Endothelial cell of umbilical vein (primary cell): ENCODE results near the gene TRDN. TPM values are rescaled to one million over a fixed set of nuclear protein-coding genes. Genes with fewer than 3 reads are reported as not detected.

Experiments used
- BruUV-seq: library from RNA; stranded (reverse); fragments of 400-500 nt; replicated peaks from 2 replicates; lab custom pipeline; 2021; lab: Mats Ljungman, UMichigan
- CTCF ChIA-PET: fragments of 300-600, 350-600 bp; sonication (Branson Sonifier 250); formaldehyde crosslinking; loops from one replicate; lab custom pipeline; 2021; ENCODE audit warnings: antibody characterized with exemption, inconsistent platforms; lab: Charles Lee
- POLR2A ChIA-PET: fragments of 300-600, 350-600 bp; sonication (Branson Sonifier 250); formaldehyde crosslinking; loops from one replicate; lab custom pipeline; 2021; ENCODE audit warnings: antibody characterized with exemption, inconsistent platforms; lab: Charles Lee
- DNase-seq: peaks from one replicate; pipeline ENCODE4 v3.0.0-alpha.2; 2011; ENCODE audit warnings: low read depth, low spot score
- FAIRE-seq: peaks from 2 replicates; lab custom pipeline; 2011; peaks lifted over from hg19 to GRCh38; lab: Jason Lieb, UNC
- H2AFZ ChIP-seq: 2 replicates; pipeline ENCODE4 v1.6.0; 2012; ENCODE audit warnings: low read depth, low read length, control low read depth, inconsistent platforms
- H3K27ac ChIP-seq: 2 replicates; pipeline ENCODE4 v1.5.1; 2011; ENCODE audit warnings: low read depth, mild to moderate bottlenecking, control low read depth, low read length, moderate library complexity; ENCODE audit not compliant: insufficient read depth
- H3K27me3 ChIP-seq, 2 experiments: 2 replicates each; pipeline versions ENCODE4 v1.6.0 to v1.6.1; 2011; ENCODE audit warnings: low read length in 2 of 2, mixed read lengths in 1 of 2; ENCODE audit not compliant: control insufficient read depth in 2 of 2, insufficient read depth in 2 of 2
- H3K36me3 ChIP-seq, 2 experiments: 2 replicates in 1 of 2; 3 replicates in 1 of 2; pipeline ENCODE4 v1.5.1; 2011; ENCODE audit warnings: low read length in 2 of 2, mild to moderate bottlenecking in 1 of 2, moderate library complexity in 1 of 2; ENCODE audit not compliant: control insufficient read depth in 2 of 2, insufficient read depth in 2 of 2; ENCODE audit errors: extremely low read depth in 1 of 2
- H3K4me1 ChIP-seq: 3 replicates; pipeline ENCODE4 v1.5.1; 2011; ENCODE audit warnings: mild to moderate bottlenecking, low read length; ENCODE audit not compliant: control insufficient read depth, insufficient read depth; ENCODE audit errors: extremely low read depth
- H3K4me2 ChIP-seq: 2 replicates; pipeline ENCODE4 v1.6.1; 2011; ENCODE audit warnings: low read length, control low read depth, mixed read lengths; ENCODE audit not compliant: insufficient read depth
- H3K4me3 ChIP-seq, 3 experiments: fragments of 200-600 bp in 1 of 3; sonication (generic), shearing (Covaris generic) in 1 of 3; replicated peaks in 1 of 3; 2 replicates each; pipeline ENCODE4 v1.5.1; 2011 to 2016; ENCODE audit warnings: control low read depth in 3 of 3, low read length in 3 of 3, mild to moderate bottlenecking in 2 of 3, inconsistent platforms in 1 of 3, low read depth in 1 of 3, moderate library complexity in 1 of 3; ENCODE audit not compliant: insufficient read depth in 1 of 3
- H3K79me2 ChIP-seq: 2 replicates; pipeline ENCODE4 v1.6.0; 2012; ENCODE audit warnings: low read length, inconsistent platforms; ENCODE audit not compliant: control insufficient read depth, insufficient read depth
- H3K9ac ChIP-seq: replicated peaks from 2 replicates; pipeline ENCODE3; 2011; ENCODE audit warnings: low read length, control low read depth; ENCODE audit not compliant: insufficient read depth; ENCODE audit errors: extremely low read depth
- H3K9me1 ChIP-seq: replicated peaks from 3 replicates; pipeline ENCODE4 v1.6.0; 2011; ENCODE audit warnings: mild to moderate bottlenecking, low read length; ENCODE audit not compliant: control insufficient read depth, insufficient read depth; ENCODE audit errors: extremely low read depth
- H3K9me3 ChIP-seq: replicated peaks from 2 replicates; pipeline ENCODE4 v1.5.1; 2012; ENCODE audit warnings: low read length, inconsistent platforms; ENCODE audit not compliant: control insufficient read depth, insufficient read depth
- H4K20me1 ChIP-seq: replicated peaks from 2 replicates; pipeline ENCODE3; 2011; ENCODE audit warnings: mild to moderate bottlenecking, low read length; ENCODE audit not compliant: control insufficient read depth, insufficient read depth; ENCODE audit errors: extremely low read depth
- CTCF ChIP-seq, 2 donors: IDR thresholded peaks; 1 replicate in 1 of 2; 2 replicates in 1 of 2; pipeline ENCODE4 v1.5.1; 2011; ENCODE audit warnings: low read length in 2 of 2, mild to moderate bottlenecking in 2 of 2, moderate library complexity in 2 of 2, control low read depth in 1 of 2, inconsistent platforms in 1 of 2, low read depth in 1 of 2; ENCODE audit not compliant: insufficient read depth in 1 of 2; ENCODE audit errors: extremely low read depth in 1 of 2
- EZH2 ChIP-seq: IDR thresholded peaks from 2 replicates; pipeline ENCODE4 v1.6.1; 2012; ENCODE audit warnings: borderline replicate concordance, low read depth, mild to moderate bottlenecking, moderate library complexity, low read length, inconsistent platforms; ENCODE audit not compliant: severe bottlenecking
- FOS ChIP-seq: IDR thresholded peaks from 2 replicates; pipeline ENCODE4 v1.6.1; 2011; ENCODE audit warnings: mild to moderate bottlenecking, low read length, moderate library complexity, borderline replicate concordance; ENCODE audit not compliant: insufficient read depth
- GATA2 ChIP-seq: IDR thresholded peaks from 2 replicates; pipeline ENCODE4 v1.7.0; 2011; ENCODE audit warnings: low read depth, mild to moderate bottlenecking, moderate library complexity, mixed read lengths, low read length; ENCODE audit not compliant: insufficient read length, insufficient read depth
- JUN ChIP-seq: IDR thresholded peaks from 2 replicates; pipeline ENCODE4 v1.6.1; 2011; ENCODE audit warnings: borderline replicate concordance, low read depth; ENCODE audit not compliant: insufficient read length, insufficient read depth
- MYC ChIP-seq: IDR thresholded peaks from one replicate; pipeline ENCODE4 v1.6.1; 2011; ENCODE audit warnings: mild to moderate bottlenecking, low read depth, low read length
- POLR2A ChIP-seq: IDR thresholded peaks from 2 replicates; pipeline ENCODE4 v1.6.1; 2012; ENCODE audit warnings: low read depth, mild to moderate bottlenecking, control low read depth, low read length
- POLR2AphosphoS5 ChIP-seq: IDR thresholded peaks from 2 replicates; pipeline ENCODE4 v1.6.1; 2012; ENCODE audit warnings: low read depth, mild to moderate bottlenecking, control low read depth, low read length, moderate library complexity; ENCODE audit not compliant: insufficient read depth
- dilution Hi-C: fragments of 300-500 bp; cut with MboI; formaldehyde crosslinking; loops from one replicate; pipeline ENCODE4 v1.15.0; 2019; ENCODE audit warnings: low sequenced_read_pairs; ENCODE audit not compliant: extremely low pct_ligation_motif_present
- intact Hi-C: fragments of 100-400 bp; cut with micrococcal nuclease; formaldehyde crosslinking; loops from one replicate; pipeline ENCODE4 v1.10.0; 2022
- polyA plus RNA-seq, 4 experiments: library from polyadenylated mRNA; depleted of rRNA in 3 of 4; stranded (reverse) in 3 of 4; unstranded in 1 of 4; fragments of >200 nt; gene quantifications; 2 replicates each; pipeline versions ENCODE4 v1.2.1 to v1.2.3, GENCODE V29; 2011 to 2012; ENCODE audit warnings: missing spikeins in 1 of 4
- total RNA-seq: library from RNA; stranded (reverse); gene quantifications from 2 replicates; pipeline ENCODE4 v1.2.3, GENCODE V29; 2021
- TF ChIP-seq, protein P1 (sequence below): IDR thresholded peaks from 2 replicates; pipeline ENCODE4 v1.6.1; 2011; ENCODE audit not compliant: insufficient read depth, insufficient read length

TRDN gene
- total and polyA plus RNA-seq, 2 donors (not counting 3 experiments of a cell fraction or from before 2014, with no cell fraction given) = not detected

- H3K79me2 ChIP-seq = no peaks in the 10 kb centered on the region
- no peaks in the 10 kb centered on the region for H3K36me3 ChIP-seq
- H3K4me2 ChIP-seq = no peak overlapping the region
- intact Hi-C loops = no loop called here
- H2AFZ ChIP-seq = no peak overlapping the region
- no peaks in the 10 kb centered on the region for H3K9me3 ChIP-seq
- no peak for FAIRE-seq
- no TSS peak for BruUV-seq
- CTCF ChIA-PET = interaction anchor here (0.7 to 1.6 kb wide), 2 partner anchors 14 to 79 kb away, joined by 3 to 4 read pairs; no protein-coding TSS in a partner anchor
- H3K4me1 ChIP-seq = no peaks in the 10 kb centered on the region
- TF ChIP-seq JUN (no peak), MYC (no peak), GATA2 (no peak), POLR2AphosphoS5 (no peak), CTCF (IDR thresholded peaks at IDR 0.05; ENCODE audit: extremely low read depth in 1 of 2, insufficient read depth in 1 of 2, low read depth in 1 of 2, low read length in 2 of 2) (no peak), FOS (no peak), POLR2A (no peak), EZH2 (no peak)
- TF ChIP-seq, protein P1, sequence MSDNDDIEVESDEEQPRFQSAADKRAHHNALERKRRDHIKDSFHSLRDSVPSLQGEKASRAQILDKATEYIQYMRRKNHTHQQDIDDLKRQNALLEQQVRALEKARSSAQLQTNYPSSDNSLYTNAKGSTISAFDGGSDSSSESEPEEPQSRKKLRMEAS = no peak
- H3K4me3 ChIP-seq = no peak overlapping the region
- DNase-seq = no peak
- no peak overlapping the region for H3K9ac ChIP-seq
- dilution Hi-C loops = no loop called here
- no peaks in the 10 kb centered on the region for H4K20me1 ChIP-seq
- H3K9me1 ChIP-seq = no peaks in the 10 kb centered on the region
- H3K27me3 ChIP-seq = no peaks in the 10 kb centered on the region
- H3K27ac ChIP-seq = no peak overlapping the region
- POLR2A ChIA-PET = no interaction called here
Measured at GRCh38 chr6:123636282-123636681, 468 bp downstream of the TRDN start.
